ENCODE measurements around the gene UQCC3. TPM values are rescaled to one million over a fixed set of nuclear protein-coding genes. Genes with fewer than 3 reads are reported as not detected.
A peak's percentile ranks its signal among the peaks of the same experiment; 100 is the strongest.
"Not testable (repeated sequence)": the region's sequence is repeated elsewhere in the genome, so short reads cannot be mapped to it uniquely, and the experiment has no call there.

UQCC3 gene
- total RNA-seq, 2 donors from 2014 or later: 0.87 to 4.7 TPM

GRCh38 chr11:62678770-62679696, 7.6 kb downstream of the UQCC3 start, which contains the start of gene UBXN1:
UBXN1 (minus strand) TSS chr11:62679073; CDS start chr11:62678923, 150 bp downstream.
- ATAC-seq: peak; percentile 89 to 91

GRCh38 chr11:62680825-62681240, 9.4 kb downstream of the UQCC3 start:
- Mint-ChIP-seq H3K27ac (no peak overlapping the region), H3K9me3 (no peaks in the 10 kb centered on the region), H3K36me3 (peaks cover 5 to 19% of the 10 kb centered on the region in 2 donors)
- DNase-seq (ENCODE audit: low spot score in 2 of 2) (peak in 1 of 2 donors; percentile 45), ATAC-seq (peak; percentile 74 to 78)

More at GRCh38 chr11:62678770-62679696, 7.6 kb downstream of the UQCC3 start, which contains the start of gene UBXN1:
- DNase-seq (ENCODE audit: low spot score in 2 of 2): peak; percentile 82 to 85
- H3K27ac Mint-ChIP-seq: peak within 1 kb of the TSS; percentile 91 to 97
- no peaks in the 10 kb centered on the region for H3K9me3 Mint-ChIP-seq
- peaks cover 15 to 19% of the 10 kb centered on the region in 2 donors for H3K36me3 Mint-ChIP-seq

- no peak for ATAC-seq
- no peak overlapping the region for H3K27ac Mint-ChIP-seq
Observed at GRCh38 chr11:62682518-62682917, 11.0 kb downstream of the UQCC3 start.

GRCh38 chr11:62687508-62688396, 16.3 kb downstream of the UQCC3 start:
- DNase-seq (ENCODE audit: low spot score in 2 of 2): no peak
- Mint-ChIP-seq H3K9me3 (no peaks in the 10 kb centered on the region), H3K27ac (no peak overlapping the region), H3K36me3 (peaks cover 0 to 8% of the 10 kb centered on the region in 2 donors)
- peak; percentile 18 for ATAC-seq

More at GRCh38 chr11:62682518-62682917, 11.0 kb downstream of the UQCC3 start:
- DNase-seq (ENCODE audit: low spot score in 2 of 2): no peak
- H3K9me3 Mint-ChIP-seq: no peaks in the 10 kb centered on the region
- H3K36me3 Mint-ChIP-seq: peaks cover 5 to 11% of the 10 kb centered on the region in 2 donors

GRCh38 chr11:62688491-62688890, 17.0 kb downstream of the UQCC3 start:
- Mint-ChIP-seq H3K9me3 (no peaks in the 10 kb centered on the region), H3K27ac (no peak overlapping the region), H3K36me3 (peaks cover 0 to 12% of the 10 kb centered on the region in 2 donors)
- ATAC-seq (no peak), DNase-seq (ENCODE audit: low spot score in 2 of 2) (no peak)

GRCh38 chr11:62689421-62690183, 18.1 kb downstream of the UQCC3 start, which contains the start of gene LRRN4CL:
LRRN4CL (minus strand) TSS chr11:62689530; CDS start chr11:62688508, 1,022 bp downstream.
- DNase-seq (ENCODE audit: low spot score in 2 of 2): no peak
- no peaks in the 10 kb centered on the region for H3K9me3 Mint-ChIP-seq
- H3K36me3 Mint-ChIP-seq: peaks cover 3 to 15% of the 10 kb centered on the region in 2 donors
- H3K27ac Mint-ChIP-seq: no peak within 1 kb of the TSS
- peak in 1 of 2 donors; percentile 7 for ATAC-seq

- not testable (repeated sequence) for H3K9me3 Mint-ChIP-seq
Observed at GRCh38 chr11:62693624-62694023, 22.2 kb downstream of the UQCC3 start.

GRCh38 chr11:62694455-62695167, 23.1 kb downstream of the UQCC3 start:
- Mint-ChIP-seq H3K36me3 (peaks cover 6 to 18% of the 10 kb centered on the region in 2 donors), H3K27ac (peak overlapping the region in 1 of 2 donors; percentile 57), H3K9me3 (no peaks in the 10 kb centered on the region)
- peak; percentile 66 to 79 for DNase-seq (ENCODE audit: low spot score in 2 of 2)
- ATAC-seq: peak; percentile 84 to 88

More at GRCh38 chr11:62693624-62694023, 22.2 kb downstream of the UQCC3 start:
- ATAC-seq; H3K27ac Mint-ChIP-seq; DNase-seq (ENCODE audit: low spot score in 2 of 2): not testable (repeated sequence)
- peaks cover 6 to 18% of the 10 kb centered on the region in 2 donors for H3K36me3 Mint-ChIP-seq

GRCh38 chr11:62702246-62702645, 30.8 kb downstream of the UQCC3 start:
- DNase-seq (ENCODE audit: low spot score in 2 of 2) (no peak), ATAC-seq (peak in 1 of 2 donors; percentile 9)
- H3K27ac Mint-ChIP-seq: peak overlapping the region in 1 of 2 donors; percentile 76
- peaks cover 5 to 12% of the 10 kb centered on the region in 2 donors for H3K36me3 Mint-ChIP-seq
- H3K9me3 Mint-ChIP-seq: no peaks in the 10 kb centered on the region

GRCh38 chr11:62703921-62704320, 32.4 kb downstream of the UQCC3 start:
- H3K36me3 Mint-ChIP-seq: peaks cover 10 to 13% of the 10 kb centered on the region in 2 donors
- not testable (repeated sequence) for ATAC-seq; H3K9me3 Mint-ChIP-seq; DNase-seq (ENCODE audit: low spot score in 2 of 2)
- peak overlapping the region in 1 of 2 donors; percentile 29 for H3K27ac Mint-ChIP-seq

- H3K36me3 Mint-ChIP-seq: peaks cover 16 to 20% of the 10 kb centered on the region in 2 donors
- peak overlapping the region; percentile 81 to 86 for H3K27ac Mint-ChIP-seq
- DNase-seq (ENCODE audit: low spot score in 2 of 2): no peak
Observed at GRCh38 chr11:62705413-62705812, 33.9 kb downstream of the UQCC3 start.

GRCh38 chr11:62705880-62706849, 34.7 kb downstream of the UQCC3 start:
- ATAC-seq: peak; percentile 81 to 82
- DNase-seq (ENCODE audit: low spot score in 2 of 2): peak; percentile 92 to 93
- H3K27ac Mint-ChIP-seq: peak overlapping the region; percentile 81 to 86
- no peaks in the 10 kb centered on the region for H3K9me3 Mint-ChIP-seq
- H3K36me3 Mint-ChIP-seq: peaks cover 16 to 27% of the 10 kb centered on the region in 2 donors

More at GRCh38 chr11:62705413-62705812, 33.9 kb downstream of the UQCC3 start:
- ATAC-seq: no peak
- no peaks in the 10 kb centered on the region for H3K9me3 Mint-ChIP-seq

GRCh38 chr11:62706850-62707247, 35.4 kb downstream of the UQCC3 start:
- ATAC-seq (no peak), DNase-seq (ENCODE audit: low spot score in 2 of 2) (no peak)
- Mint-ChIP-seq H3K9me3 (no peaks in the 10 kb centered on the region), H3K27ac (peak overlapping the region; percentile 45 to 74), H3K36me3 (peaks cover 16 to 31% of the 10 kb centered on the region in 2 donors)

- Mint-ChIP-seq H3K36me3 (peaks cover 16 to 31% of the 10 kb centered on the region in 2 donors), H3K27ac (peak within 1 kb of the TSS; percentile 87 to 98), H3K9me3 (no peaks in the 10 kb centered on the region)
- ATAC-seq: no peak
- DNase-seq (ENCODE audit: low spot score in 2 of 2): no peak
Observed at GRCh38 chr11:62707277-62707861, 35.9 kb downstream of the UQCC3 start, which contains the start of the genes BSCL2 and GNG3. BSCL2 (minus strand) TSS chr11:62707424; CDS start chr11:62707195, 229 bp downstream. GNG3 (plus strand) TSS chr11:62707676; CDS start chr11:62708296, 620 bp downstream.
